Thyroid gland (tissue), 4 donors: ENCODE data around the gene HIC1. TPM values are rescaled to one million over a fixed set of nuclear protein-coding genes. Genes with fewer than 3 reads are reported as not detected.

Experiments used
- DNase-seq, 2 donors: peaks; one replicate each; pipeline ENCODE4 v3.0.0-alpha.2; 2019
- H3K27ac ChIP-seq, 3 donors: fragments of 200-600 bp; sonication (generic); 1 replicate in 2 of 3; 2 replicates in 1 of 3; pipeline ENCODE4 v1.5.1; 2016 to 2019; ENCODE audit warnings: mild to moderate bottlenecking in 1 of 3, moderate library complexity in 1 of 3
- H3K27me3 ChIP-seq: fragments of 200-600 bp; sonication (generic); one replicate; pipeline ENCODE4 v1.5.1; 2019
- H3K36me3 ChIP-seq, 2 donors: fragments of 200-600 bp; sonication (generic); one replicate each; pipeline ENCODE4 v1.5.1; 2016 to 2019
- H3K4me1 ChIP-seq, 2 donors: fragments of 200-600 bp; sonication (generic); one replicate each; pipeline ENCODE4 v1.5.1; 2017 to 2019
- H3K4me3 ChIP-seq, 3 donors: fragments of 200-600 bp; sonication (generic); replicated peaks in 1 of 3; 1 replicate in 2 of 3; 2 replicates in 1 of 3; pipeline ENCODE4 v1.5.1; 2016; ENCODE audit warnings: mild to moderate bottlenecking in 1 of 3
- H3K9me3 ChIP-seq: fragments of 200-600 bp; sonication (generic); one replicate; pipeline ENCODE4 v1.5.1; 2017
- CTCF ChIP-seq, 6 experiments: fragments of 200-600 bp in 3 of 6; fragments of 450-650 bp in 3 of 6; sonication (generic) in 3 of 6; IDR thresholded peaks; one replicate each; pipeline ENCODE4 v1.5.1; 2016 to 2019; ENCODE audit warnings: antibody characterized with exemption in 6 of 6, mild to moderate bottlenecking in 2 of 6, inconsistent platforms in 1 of 6, moderate library complexity in 1 of 6
- POLR2A ChIP-seq, 2 donors: fragments of 450-650 bp; IDR thresholded peaks; one replicate each; pipeline ENCODE4 v1.6.1; 2017; ENCODE audit warnings: antibody characterized with exemption in 2 of 2, mild to moderate bottlenecking in 2 of 2, moderate library complexity in 1 of 2
- WGBS, 2 donors: methylation state at CpG; one replicate each; pipeline ENCODE4 v1.1.5; 2017; 5-methylcytosine and 5-hydroxymethylcytosine counted together
- intact Hi-C: fragments of 100-400 bp; cut with DNase I; formaldehyde crosslinking; loops from one replicate; pipeline ENCODE4 v1.15.1; 2023
- total RNA-seq, 4 donors: library from RNA; depleted of rRNA; stranded (reverse); fragments of >200 nt; gene quantifications; one replicate each; pipeline ENCODE4 v1.2.3, GENCODE V29; 2016

The HIC1 gene
- total RNA-seq, 4 donors from 2014 or later, result 13.3 to 23.2 (median 18.3) TPM

GRCh38 chr17:2094891-2095535, 40.1 kb downstream of the HIC1 start:
- Histone ChIP-seq H3K9me3 (no peaks in the 10 kb centered on the region), H3K27me3 (no peaks in the 10 kb centered on the region), H3K4me1 (peaks cover 30 to 48% of the 10 kb centered on the region in 2 donors), H3K36me3 (no peaks in the 10 kb centered on the region), H3K27ac (peak overlapping the region; percentile 67 to 74 (median 73)), H3K4me3 (no peak overlapping the region)
- peak; percentile 71 to 99 (median 96) for TF ChIP-seq CTCF (IDR thresholded peaks at IDR 0.05)
- no peak for TF ChIP-seq POLR2A (IDR thresholded peaks at IDR 0.05)
- intact Hi-C loops, result loop anchor here (5.0 to 10.0 kb wide), 2 partner anchors 38 to 150 kb away; partner anchors contain the start of gene HIC1
- peak; percentile 92 to 93 for DNase-seq
- 42 to 43% methylated on average over 12 of the region's 12 CpGs for WGBS, 2 donors

DNA sequence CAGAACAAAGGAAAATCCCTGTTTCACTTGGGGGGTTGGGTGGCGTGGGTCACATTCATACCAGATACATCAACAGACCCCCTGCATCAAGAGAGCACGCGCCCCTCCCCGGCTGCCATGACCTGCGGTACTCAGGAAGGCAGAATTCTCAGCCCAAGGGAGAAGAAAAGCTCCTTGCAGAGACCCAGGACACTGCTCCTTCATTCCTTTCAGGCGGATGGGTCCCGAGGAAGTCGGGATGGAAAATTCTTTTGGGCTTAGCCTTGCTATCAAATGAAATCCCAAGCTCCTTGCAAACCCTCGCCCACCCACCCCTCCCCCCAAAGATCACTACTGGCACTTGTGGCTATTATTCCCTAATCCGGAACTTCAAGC, 40.6 kb downstream of the HIC1 start:
- intact Hi-C loops, result loop anchor here (10.0 kb wide), 1 partner anchor 149 kb away; no protein-coding TSS in a partner anchor
- Histone ChIP-seq H3K36me3 (no peaks in the 10 kb centered on the region), H3K27ac (peak overlapping the region; percentile 67 to 73 (median 68)), H3K27me3 (no peaks in the 10 kb centered on the region), H3K4me1 (peaks cover 30 to 43% of the 10 kb centered on the region in 2 donors), H3K9me3 (no peaks in the 10 kb centered on the region), H3K4me3 (no peak overlapping the region)
- TF ChIP-seq POLR2A (IDR thresholded peaks at IDR 0.05), result no peak
- no peak for TF ChIP-seq CTCF (IDR thresholded peaks at IDR 0.05)
- WGBS, 2 donors, result 87 to 89% methylated on average over 10 of the region's 10 CpGs
- no peak for DNase-seq

DNA sequence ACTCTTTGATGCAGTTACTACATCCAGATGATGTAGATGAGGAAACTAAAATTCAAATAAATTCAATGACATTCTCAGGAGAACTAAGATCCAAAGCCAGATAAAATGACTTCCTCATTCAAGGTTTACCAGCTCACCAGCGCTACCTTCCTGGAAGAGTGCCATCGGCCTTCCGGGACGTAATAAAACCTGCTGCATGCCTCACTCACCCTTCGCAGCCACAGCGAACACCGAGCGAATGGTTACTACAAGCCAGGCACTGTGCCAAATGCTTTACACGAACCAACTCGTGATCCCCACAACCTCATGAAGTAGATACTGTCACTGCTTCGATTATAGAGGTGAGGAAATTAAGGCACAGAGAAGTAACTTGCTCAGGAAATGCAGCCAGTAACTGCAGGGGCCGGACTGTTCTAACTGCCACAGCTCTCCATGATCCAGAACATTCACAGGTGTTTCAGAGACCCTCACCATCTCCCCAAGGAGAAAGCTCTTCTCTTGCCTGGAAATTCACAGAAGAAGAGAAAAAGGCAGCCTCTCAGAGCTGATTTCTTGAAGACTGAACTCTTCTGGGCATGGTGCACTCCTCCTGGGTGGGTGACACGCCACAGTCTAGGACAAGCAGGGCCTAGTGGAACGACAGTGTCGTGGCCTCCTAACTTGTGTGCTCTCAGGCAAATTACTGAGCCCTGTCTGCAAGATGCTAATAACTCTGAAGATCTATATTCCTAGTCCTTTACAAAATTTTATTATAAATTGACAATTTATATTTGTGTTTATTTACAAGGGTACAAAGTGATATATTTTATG, 46.8 kb downstream of the HIC1 start:
- H3K4me1 ChIP-seq, result peaks cover 34 to 48% of the 10 kb centered on the region in 2 donors
- no peaks in the 10 kb centered on the region for H3K36me3 ChIP-seq
- intact Hi-C loops, result no loop called here
- peak overlapping the region; percentile 48 to 76 (median 70) for H3K27ac ChIP-seq
- no peaks in the 10 kb centered on the region for H3K27me3 ChIP-seq
- TF ChIP-seq POLR2A (IDR thresholded peaks at IDR 0.05), result no peak
- TF ChIP-seq CTCF (IDR thresholded peaks at IDR 0.05), result no peak
- WGBS, 2 donors, result 26 to 33% methylated on average over 15 of the region's 15 CpGs
- no peak overlapping the region for H3K4me3 ChIP-seq
- no peaks in the 10 kb centered on the region for H3K9me3 ChIP-seq
- DNase-seq, result peak; percentile 96 to 97

DNA sequence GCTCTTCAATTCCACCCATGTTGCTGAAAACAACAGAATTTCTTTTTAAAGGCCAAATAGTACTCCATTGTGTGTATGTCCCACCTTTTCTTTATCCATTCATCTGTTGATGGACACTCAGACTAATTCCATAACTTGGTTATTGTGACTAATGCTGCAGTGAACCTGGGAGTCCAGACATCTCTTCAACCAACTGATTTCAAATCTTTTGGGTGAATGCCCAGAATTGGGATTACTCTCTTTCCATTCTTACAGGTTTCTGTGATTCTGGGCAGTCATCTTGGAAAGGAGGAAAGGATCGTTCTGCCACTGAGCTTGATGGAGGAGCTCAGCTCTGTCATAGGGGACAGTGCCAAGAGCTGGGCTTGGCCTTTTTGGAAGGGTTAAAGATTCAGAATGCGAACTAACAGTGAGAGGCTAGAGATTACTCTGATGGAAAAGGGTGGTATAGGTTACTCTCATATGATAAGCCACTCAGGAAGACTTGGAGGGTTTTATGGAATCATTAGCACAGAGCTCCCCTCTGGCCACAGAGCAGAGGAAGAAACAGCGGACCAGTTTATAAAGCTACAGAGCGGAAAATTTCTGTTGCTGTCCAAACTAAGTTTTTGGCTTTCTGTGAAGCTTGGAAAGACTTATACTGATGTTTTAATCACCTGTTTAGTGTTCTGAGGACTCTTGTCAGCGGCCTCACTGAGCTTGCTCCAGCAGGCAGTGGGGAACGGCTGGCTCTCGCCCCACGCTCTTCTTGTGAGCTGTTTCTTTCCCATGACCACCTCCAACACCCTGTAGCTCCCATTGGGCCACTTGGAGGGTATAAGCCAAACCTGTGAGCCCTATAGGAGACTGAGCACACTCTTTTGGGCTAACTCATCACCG, 48.3 kb downstream of the HIC1 start:
- 36 to 45% methylated on average over 9 of the region's 9 CpGs for WGBS, 2 donors
- Histone ChIP-seq H3K27me3 (no peaks in the 10 kb centered on the region), H3K36me3 (no peaks in the 10 kb centered on the region), H3K27ac (peak overlapping the region; percentile 69 to 88 (median 70)), H3K4me1 (peaks cover 44 to 63% of the 10 kb centered on the region in 2 donors), H3K9me3 (no peaks in the 10 kb centered on the region), H3K4me3 (no peak overlapping the region)
- intact Hi-C loops, result no loop called here
- peak; percentile 86 for DNase-seq
- TF ChIP-seq CTCF (IDR thresholded peaks at IDR 0.05), result no peak
- TF ChIP-seq POLR2A (IDR thresholded peaks at IDR 0.05), result peak in 1 of 2 donors; percentile 13
